HG03457 (cell line): ENCODE measurements around the gene SAFB.
A peak's percentile ranks its signal among the peaks of the same experiment; 100 is the strongest.
"Not testable (repeated sequence)": the region's sequence is repeated elsewhere in the genome, so short reads cannot be mapped to it uniquely, and the experiment has no call there.

Experiments used
- ATAC-seq: cut with Tn5 transposase; IDR thresholded peaks from one replicate; pipeline ENCODE4 v1.9.1; 2021; ENCODE audit warnings: moderate number of reproducible peaks; ENCODE audit not compliant: unreplicated experiment

Gene SAFB

DNA sequence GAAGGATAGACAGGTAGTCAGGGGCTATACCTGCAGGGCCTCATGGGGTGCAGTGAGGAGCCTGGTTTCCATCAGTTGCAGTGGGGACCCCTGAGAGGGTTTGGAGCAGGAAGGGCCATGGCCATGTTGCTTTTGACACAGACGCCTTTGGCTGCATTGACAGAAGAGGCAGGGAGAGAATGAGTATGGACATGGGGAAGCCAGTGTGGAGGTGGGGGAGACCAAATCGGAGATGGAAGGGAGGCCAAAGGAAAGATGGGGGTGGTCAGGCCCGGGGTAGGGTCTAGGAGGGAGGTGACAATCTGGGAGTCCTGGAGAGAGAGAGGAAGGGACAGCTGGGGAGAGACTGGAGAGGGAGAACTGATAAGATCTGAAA lies 59.2 kb downstream of the SAFB start:
- no peak for ATAC-seq

DNA sequence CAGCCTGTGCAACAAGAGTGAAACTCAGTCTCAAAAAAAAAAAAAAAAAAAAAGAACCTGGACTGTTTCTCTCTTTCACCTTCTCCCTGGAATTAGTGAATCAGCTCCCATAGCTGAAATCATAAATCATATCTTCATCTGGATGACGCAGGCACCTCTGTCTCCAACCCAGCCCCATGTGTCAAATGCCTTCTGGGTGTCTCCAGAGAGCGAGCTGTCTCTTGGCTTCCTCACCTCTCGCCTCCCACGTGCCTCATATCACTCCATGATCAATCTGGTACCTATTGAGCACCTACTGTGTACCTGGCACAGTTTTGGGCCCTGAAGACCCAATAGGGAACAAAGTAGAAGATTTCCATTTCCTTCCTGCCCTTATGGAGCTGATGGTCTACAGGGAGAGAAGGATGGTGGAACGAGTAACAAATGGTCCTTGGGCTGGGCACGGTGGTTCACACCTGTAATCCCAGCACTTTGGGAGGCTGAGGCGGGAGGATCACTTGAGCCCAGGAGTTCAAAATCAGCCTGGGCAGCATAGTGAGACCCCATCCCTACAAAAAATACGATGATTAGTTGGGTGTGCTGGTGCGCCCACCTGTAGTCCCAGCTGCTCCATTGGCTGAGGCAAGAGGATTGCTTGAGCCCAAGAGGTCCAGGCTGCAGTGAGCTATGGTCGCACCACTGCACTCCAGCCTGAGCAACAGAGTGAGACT lies 60.4 kb downstream of the SAFB start:
- ATAC-seq: no peak

- no peak for ATAC-seq
These were observed 62.0 kb downstream of the SAFB start for GRCh38 chr19:5684694-5685430.

- ATAC-seq: no peak
These were observed 63.4 kb downstream of the SAFB start for GRCh38 chr19:5686326-5686646.

- ATAC-seq: no peak
These were observed 63.9 kb downstream of the SAFB start for GRCh38 chr19:5686647-5687359.

DNA sequence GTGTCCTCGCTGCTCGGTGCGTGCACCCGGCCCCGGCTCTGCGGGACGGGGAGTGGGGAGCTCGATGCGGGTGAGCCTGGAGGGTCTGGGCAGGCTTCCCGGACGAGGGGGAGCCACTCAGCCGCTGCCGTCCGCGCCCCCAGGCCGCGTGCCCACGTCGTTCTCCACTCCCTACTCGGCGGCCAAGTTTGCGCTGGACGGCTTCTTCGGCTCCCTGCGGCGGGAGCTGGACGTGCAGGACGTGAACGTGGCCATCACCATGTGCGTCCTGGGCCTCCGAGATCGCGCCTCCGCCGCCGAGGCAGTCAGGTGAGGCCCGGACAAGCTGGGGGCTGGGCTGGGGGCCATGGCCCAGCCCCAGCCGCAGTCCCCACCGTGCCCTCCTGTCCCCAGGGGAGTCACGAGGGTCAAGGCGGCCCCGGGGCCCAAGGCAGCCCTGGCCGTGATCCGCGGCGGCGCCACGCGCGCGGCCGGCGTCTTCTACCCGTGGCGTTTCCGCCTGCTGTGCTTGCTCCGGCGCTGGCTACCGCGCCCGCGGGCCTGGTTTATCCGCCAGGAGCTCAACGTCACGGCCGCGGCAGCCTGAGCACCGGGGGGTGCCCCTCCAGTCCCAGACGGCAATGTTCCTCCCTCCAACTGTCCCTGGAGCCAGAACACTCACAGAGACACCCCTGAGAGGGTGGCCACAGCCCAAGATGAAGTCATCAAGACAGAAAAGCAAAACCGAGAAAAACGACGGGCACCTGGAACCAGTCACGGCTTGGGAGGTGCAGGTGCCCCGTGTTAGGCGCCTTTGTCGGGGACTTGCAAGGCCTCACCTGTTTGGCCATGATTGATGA lies 64.7 kb downstream of the SAFB start:
- ATAC-seq: no peak

DNA sequence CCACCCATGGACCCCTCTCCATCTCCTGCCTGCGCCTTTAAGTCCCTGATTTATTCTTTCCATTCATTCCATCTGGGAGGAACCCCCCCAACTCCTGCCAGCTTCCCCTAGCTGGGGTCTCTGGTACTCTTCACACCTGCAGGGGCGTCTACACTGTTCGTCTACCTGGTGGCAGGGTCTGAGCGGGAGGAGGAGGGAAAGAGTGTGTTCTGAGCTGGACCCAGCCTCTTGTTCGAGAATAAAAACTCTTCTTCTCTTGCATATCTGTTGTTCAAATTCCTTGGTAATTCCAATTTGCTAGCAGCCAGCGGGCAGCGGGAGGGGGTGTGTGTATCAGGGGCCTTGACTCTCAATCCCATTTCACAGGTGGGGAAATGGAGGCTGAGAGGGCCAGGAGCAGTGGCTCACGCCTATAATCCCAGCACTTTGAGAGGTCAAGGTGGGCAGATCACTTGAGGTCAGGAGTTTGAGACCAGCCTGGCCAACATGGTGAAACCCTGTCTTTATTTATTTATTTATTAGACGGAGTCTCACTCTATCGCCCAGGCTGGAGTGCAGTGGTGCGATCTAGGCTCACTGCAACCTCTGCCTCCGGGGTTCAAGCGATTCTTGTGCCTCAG lies 65.5 kb downstream of the SAFB start:
- ATAC-seq: not testable (repeated sequence)

- peak; percentile 31 for ATAC-seq
These were observed 67.5 kb downstream of the SAFB start, which contains the start of gene RPL36 for GRCh38 chr19:5690125-5690954. RPL36 (plus strand) TSS chr19:5690295; CDS start chr19:5690508, 213 bp downstream.

DNA sequence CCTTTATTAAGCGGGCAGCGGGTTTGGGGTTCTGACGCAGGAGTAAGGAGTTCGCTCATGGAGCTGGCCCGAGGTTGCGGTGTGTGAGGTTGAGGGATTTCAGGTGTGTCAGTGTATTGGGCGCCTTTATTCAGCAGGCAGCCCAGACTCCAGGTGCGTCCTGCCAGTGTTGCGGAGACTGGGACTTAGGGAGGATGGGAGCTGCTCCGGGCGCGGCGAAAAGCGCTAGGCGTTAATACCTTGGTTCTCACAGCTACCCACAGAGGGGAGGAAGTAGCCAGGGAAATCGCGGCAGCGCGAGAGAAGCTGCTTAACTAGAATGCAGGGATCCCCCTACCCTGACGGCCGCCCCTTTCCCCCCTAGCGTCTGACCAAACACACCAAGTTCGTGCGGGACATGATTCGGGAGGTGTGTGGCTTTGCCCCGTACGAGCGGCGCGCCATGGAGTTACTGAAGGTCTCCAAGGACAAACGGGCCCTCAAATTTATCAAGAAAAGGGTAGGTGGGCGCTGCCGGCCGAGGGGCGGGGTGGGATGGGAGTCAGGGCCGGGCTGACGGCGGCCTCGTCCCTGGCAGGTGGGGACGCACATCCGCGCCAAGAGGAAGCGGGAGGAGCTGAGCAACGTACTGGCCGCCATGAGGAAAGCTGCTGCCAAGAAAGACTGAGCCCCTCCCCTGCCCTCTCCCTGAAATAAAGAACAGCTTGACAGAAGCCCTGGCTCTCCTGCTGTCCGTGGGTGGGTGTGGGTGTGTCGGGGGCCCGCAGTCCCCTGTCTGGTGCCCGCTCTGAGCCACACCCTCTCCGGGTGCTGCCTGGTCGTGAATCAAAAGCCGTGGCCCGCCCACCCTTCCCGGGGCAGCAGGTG lies 68.3 kb downstream of the SAFB start:
- no peak for ATAC-seq

DNA sequence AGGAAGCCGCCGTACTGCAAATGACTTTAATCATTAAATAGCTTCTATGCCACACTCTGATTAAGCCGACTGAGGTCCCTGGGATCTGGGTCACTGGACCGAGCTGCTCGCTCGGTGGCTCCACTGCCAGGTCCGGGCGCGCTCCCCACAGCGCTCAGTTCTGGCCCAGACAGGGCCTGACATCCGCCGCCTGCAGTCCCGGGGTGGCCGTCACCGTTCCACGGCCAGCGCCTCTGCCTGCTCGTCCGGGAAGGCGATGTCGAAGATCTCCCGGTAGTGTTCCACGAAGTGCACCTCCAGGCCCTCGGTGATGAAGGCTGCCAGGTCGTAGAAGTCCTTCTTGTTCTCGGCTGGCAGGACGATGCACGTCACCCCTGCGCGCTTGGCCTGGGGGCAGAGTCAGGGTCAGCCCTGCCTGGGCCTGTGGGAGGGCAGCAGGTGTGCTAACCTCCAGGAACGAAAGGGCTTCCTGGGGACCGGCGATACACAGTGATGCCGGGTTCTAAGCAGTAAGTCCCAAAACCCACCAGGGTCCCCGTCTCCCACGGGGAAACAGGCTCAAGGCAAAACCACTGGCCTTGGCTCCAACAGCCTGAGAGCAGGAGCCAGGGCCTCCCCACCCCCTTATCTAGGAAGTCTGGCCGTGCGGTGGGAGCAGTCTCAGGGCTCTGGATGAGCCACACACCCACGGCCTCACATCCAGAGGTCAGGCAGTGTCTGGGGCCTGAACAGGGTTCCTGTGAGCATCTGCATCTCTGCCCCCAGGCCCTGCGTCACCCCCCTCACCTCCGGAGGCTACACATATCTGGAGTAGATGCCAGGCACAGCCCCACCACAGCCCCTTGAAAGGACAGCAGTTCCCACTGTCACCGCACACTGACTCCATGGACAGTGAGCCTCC lies 69.2 kb downstream of the SAFB start:
- no peak for ATAC-seq

DNA sequence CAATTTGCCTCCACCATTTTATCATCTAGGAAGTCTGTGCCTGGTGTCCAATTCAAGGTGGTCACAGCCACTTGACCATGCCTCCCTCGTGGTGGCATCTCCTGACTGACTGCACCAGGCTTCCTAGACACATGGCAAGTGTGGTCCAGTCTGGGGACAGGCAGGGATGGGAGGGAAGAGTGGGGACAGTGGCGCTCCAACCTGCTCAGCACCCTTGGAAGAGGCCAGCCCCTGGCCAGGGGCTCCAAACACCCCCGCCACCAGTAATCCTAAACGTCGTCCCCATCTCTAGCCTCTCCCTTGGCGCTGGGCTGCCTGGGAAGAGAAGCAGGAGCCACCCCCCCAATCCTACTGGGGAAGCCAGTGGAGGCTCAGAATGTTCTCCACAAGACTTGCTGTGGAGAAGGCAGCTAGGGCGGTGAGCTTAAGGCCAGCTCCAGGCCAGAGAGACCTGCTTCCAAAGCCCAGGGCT lies 69.9 kb downstream of the SAFB start:
- no peak for ATAC-seq

- ATAC-seq: no peak
These were observed 70.6 kb downstream of the SAFB start for GRCh38 chr19:5693195-5694166.

DNA sequence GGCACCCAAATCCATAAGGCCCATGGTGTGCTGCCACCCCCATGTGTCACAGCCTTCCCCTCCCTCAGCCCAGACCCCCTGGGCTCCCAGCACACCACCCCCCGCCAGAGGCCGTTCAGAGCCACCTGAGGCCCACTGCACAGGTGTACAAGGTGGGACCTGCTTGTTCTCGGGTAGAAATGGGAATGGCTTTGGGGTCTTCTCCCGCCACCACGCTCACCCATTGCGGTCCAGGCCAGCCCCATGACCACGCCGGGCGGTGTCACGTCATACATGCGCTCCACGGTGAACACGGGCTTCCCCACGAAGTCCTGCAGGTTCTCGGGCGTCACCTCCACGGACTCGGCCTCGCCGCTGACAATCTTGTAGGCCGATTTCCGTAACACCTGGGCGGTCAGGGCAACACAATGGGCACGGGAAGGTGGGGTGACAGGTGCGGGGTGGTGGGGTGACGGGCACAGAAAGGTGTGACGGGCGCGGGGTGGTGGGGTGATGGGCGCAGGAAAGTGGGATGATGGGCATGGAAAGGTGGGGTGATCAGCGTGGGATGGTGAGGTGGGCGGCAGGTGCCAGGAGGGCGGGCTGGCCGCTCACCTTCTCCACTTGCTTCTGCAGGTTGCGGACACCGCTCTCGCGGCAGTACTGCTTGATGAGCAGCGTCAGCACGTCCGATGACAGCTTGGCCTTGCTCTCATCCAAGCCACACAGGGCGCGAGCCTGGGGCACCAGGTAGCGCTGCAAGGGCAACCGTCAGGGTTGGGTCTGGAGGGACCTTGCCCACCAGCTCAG lies 71.5 kb downstream of the SAFB start:
- no peak for ATAC-seq

GRCh38 chr19:5694956-5695648 lies 72.2 kb downstream of the SAFB start:
- no peak for ATAC-seq

DNA sequence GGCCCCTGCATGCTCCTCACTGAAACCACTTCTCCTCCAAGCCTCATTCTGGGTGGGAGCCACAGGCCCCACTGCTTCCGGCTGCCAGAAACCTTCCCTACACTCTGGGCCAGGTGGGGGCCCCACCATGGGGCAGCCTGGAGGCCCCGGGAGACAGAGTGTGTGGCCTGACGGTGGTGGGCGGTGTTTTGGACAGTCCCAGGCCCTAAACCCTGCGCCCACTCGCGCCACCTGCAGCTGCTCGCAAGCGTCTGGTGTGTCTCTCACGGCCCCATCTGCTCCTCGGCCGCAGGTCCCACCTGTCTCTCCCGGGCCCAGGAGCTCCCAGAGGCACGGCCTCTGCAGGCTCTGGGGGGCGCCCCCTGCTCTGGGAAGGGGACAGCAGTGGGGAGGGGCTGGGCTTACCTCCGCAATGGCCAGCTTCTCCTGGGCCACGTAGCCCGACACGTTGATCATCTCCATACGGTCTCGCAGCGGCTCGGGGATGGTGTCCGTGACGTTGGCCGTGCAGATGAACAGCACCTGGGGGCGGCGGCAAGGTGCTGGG lies 72.8 kb downstream of the SAFB start:
- ATAC-seq: no peak
